Neural cell (in vitro differentiated cells): Measurements from ENCODE around the gene ARSB.

Experiments used
- POLR2AphosphoS5 ChIP-seq: IDR thresholded peaks from 2 replicates; pipeline ENCODE4 v1.6.1; 2012
- REST ChIP-seq: IDR thresholded peaks from 2 replicates; pipeline ENCODE4 v1.6.1; 2012; ENCODE audit warnings: borderline replicate concordance

GRCh38 chr5:78755822-78756429 is 229.2 kb downstream of the ARSB start:
- TF ChIP-seq REST (no peak), POLR2AphosphoS5 (no peak)
